Stomach (tissue), 9 donors: Measurements from ENCODE around the gene NDUFAF5. TPM values are rescaled to one million over a fixed set of nuclear protein-coding genes. Genes with fewer than 3 reads are reported as not detected.

Experiments
- DNase-seq, 2 donors: peaks; one replicate each; pipeline versions ENCODE4 v3.0.0 to v3.0.0-alpha.2; 2013 to 2019
- H3K27ac ChIP-seq, 5 donors: fragments of 200-600 bp in 4 of 5; sonication (generic) in 4 of 5; one replicate each; pipeline ENCODE4 v1.5.1; 2013 to 2019; ENCODE audit warnings: mild to moderate bottlenecking in 1 of 5, moderate library complexity in 1 of 5
- H3K27me3 ChIP-seq, 3 donors: fragments of 200-600 bp; sonication (generic); one replicate each; pipeline ENCODE4 v1.5.1; 2017 to 2019; ENCODE audit warnings: mixed run types in 1 of 3
- H3K36me3 ChIP-seq, 4 donors: fragments of 200-600 bp; sonication (generic); 1 replicate in 3 of 4; 2 replicates in 1 of 4; pipeline ENCODE4 v1.5.1; 2016 to 2019
- H3K4me1 ChIP-seq, 4 donors: fragments of 200-600 bp; sonication (generic); one replicate each; pipeline ENCODE4 v1.5.1; 2016 to 2019
- H3K4me3 ChIP-seq, 4 donors: fragments of 200-600 bp; sonication (generic) in 3 of 4; one replicate each; pipeline ENCODE4 v1.5.1; 2016 to 2019; ENCODE audit warnings: mild to moderate bottlenecking in 1 of 4
- H3K9me3 ChIP-seq, 4 donors: fragments of 200-600 bp; sonication (generic); one replicate each; pipeline ENCODE4 v1.5.1; 2016 to 2019
- EP300 ChIP-seq: sonication (generic); formaldehyde crosslinking; IDR thresholded peaks from one replicate; pipeline ENCODE4 v1.6.1; 2017; ENCODE audit warnings: antibody characterized with exemption
- POLR2A ChIP-seq, 4 donors: fragments of 450-650 bp; IDR thresholded peaks; one replicate each; pipeline ENCODE4 v1.6.1; 2016; ENCODE audit warnings: antibody characterized with exemption in 4 of 4, control low read depth in 2 of 4, mild to moderate bottlenecking in 1 of 4, moderate library complexity in 1 of 4
- POLR2AphosphoS5 ChIP-seq, 3 donors: sonication (generic); formaldehyde crosslinking; IDR thresholded peaks; one replicate each; pipeline ENCODE4 v1.6.1; 2016; ENCODE audit warnings: antibody characterized with exemption in 3 of 3
- WGBS, 5 donors: extraction: QIAGEN DNeasy Blood & Tissue Kit in 3 of 5; methylation state at CpG; one replicate each; pipeline versions ENCODE4 v1.1.5 to v1.1.7; 2013 to 2018; 5-methylcytosine and 5-hydroxymethylcytosine counted together
- intact Hi-C: fragments of 100-400 bp; cut with DNase I; formaldehyde crosslinking; loops from one replicate; pipeline ENCODE4 v1.15.1; 2023; ENCODE audit warnings: low total_unique reads
- polyA plus RNA-seq, 3 donors: library from polyadenylated mRNA; stranded (reverse); fragments of 200-250 nt; gene quantifications; one replicate each; pipeline ENCODE4 v1.2.3, GENCODE V29; 2013
- total RNA-seq, 5 donors: library from RNA; depleted of rRNA; stranded (reverse); fragments of >200 nt; gene quantifications; one replicate each; pipeline versions ENCODE4 v1.1.0 to v1.2.3, GENCODE V29; 2014 to 2016
- TF ChIP-seq, protein P1 (sequence below), 7 experiments: fragments of 450-650 bp in 4 of 7; fragments of 200-600 bp in 3 of 7; sonication (generic) in 3 of 7; IDR thresholded peaks; one replicate each; pipeline ENCODE4 v1.5.1; 2016 to 2019; ENCODE audit warnings: antibody characterized with exemption in 7 of 7, control low read depth in 2 of 7, mild to moderate bottlenecking in 1 of 7
- donor health status: healthy with polysubstance abuse.
- donor health status: Bipolar disorder and iron deficiency.
- donor health status: healthy.

Gene NDUFAF5
- total and polyA plus RNA-seq, 8 donors, result 2.3 to 51.8 (median 25.0) TPM

DNA sequence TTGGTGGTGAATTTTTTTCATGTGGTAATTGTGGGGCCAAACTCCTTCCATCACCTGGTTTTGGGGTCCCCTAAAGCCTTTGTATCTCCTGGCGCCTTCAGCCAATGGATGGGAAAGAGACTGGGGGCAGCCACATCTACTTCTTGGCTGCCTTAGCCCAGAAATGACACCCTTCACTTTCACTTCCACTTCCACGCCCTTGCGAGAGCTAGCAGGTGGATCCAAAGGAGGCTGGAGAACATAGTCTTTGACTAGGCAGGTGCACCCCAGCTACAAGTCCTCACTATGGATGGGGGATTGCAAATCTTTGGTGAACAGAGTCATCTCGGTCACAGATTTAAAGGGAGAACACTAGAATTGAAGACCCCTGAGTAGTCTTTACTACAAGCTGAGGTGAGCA lies 70.8 kb downstream of the NDUFAF5 start:
- TF ChIP-seq POLR2A (IDR thresholded peaks at IDR 0.05) (no peak), EP300 (no peak)
- no peaks in the 10 kb centered on the region for H3K36me3 ChIP-seq
- no peak overlapping the region for H3K27ac ChIP-seq
- H3K9me3 ChIP-seq, result no peaks in the 10 kb centered on the region
- intact Hi-C loops, result no loop called here
- H3K4me1 ChIP-seq, result peaks cover 0 to 18% (median 3%) of the 10 kb centered on the region in 4 donors
- WGBS, 5 donors, result 89 to 93% (median 91%) methylated on average over 4 of the region's 4 CpGs
- H3K4me3 ChIP-seq, result no peak overlapping the region
- no peak for DNase-seq
- H3K27me3 ChIP-seq, result no peaks in the 10 kb centered on the region

GRCh38 chr20:13856354-13856753 lies 71.5 kb downstream of the NDUFAF5 start:
- no peak overlapping the region for H3K4me3 ChIP-seq
- DNase-seq, result no peak
- WGBS, 5 donors, result 56 to 81% (median 75%) methylated on average over 4 of the region's 4 CpGs
- peaks cover 0 to 18% (median 3%) of the 10 kb centered on the region in 4 donors for H3K4me1 ChIP-seq
- H3K36me3 ChIP-seq, result no peaks in the 10 kb centered on the region
- TF ChIP-seq, protein P1, sequence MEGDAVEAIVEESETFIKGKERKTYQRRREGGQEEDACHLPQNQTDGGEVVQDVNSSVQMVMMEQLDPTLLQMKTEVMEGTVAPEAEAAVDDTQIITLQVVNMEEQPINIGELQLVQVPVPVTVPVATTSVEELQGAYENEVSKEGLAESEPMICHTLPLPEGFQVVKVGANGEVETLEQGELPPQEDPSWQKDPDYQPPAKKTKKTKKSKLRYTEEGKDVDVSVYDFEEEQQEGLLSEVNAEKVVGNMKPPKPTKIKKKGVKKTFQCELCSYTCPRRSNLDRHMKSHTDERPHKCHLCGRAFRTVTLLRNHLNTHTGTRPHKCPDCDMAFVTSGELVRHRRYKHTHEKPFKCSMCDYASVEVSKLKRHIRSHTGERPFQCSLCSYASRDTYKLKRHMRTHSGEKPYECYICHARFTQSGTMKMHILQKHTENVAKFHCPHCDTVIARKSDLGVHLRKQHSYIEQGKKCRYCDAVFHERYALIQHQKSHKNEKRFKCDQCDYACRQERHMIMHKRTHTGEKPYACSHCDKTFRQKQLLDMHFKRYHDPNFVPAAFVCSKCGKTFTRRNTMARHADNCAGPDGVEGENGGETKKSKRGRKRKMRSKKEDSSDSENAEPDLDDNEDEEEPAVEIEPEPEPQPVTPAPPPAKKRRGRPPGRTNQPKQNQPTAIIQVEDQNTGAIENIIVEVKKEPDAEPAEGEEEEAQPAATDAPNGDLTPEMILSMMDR (IDR thresholded peaks at IDR 0.05), result no peak
- no peak for TF ChIP-seq POLR2A (IDR thresholded peaks at IDR 0.05)
- no peak for TF ChIP-seq EP300
- TF ChIP-seq POLR2AphosphoS5 (IDR thresholded peaks at IDR 0.05), result no peak
- no peaks in the 10 kb centered on the region for H3K9me3 ChIP-seq
- H3K27ac ChIP-seq, result no peak overlapping the region
- intact Hi-C loops, result no loop called here
- H3K27me3 ChIP-seq, result no peaks in the 10 kb centered on the region

DNA sequence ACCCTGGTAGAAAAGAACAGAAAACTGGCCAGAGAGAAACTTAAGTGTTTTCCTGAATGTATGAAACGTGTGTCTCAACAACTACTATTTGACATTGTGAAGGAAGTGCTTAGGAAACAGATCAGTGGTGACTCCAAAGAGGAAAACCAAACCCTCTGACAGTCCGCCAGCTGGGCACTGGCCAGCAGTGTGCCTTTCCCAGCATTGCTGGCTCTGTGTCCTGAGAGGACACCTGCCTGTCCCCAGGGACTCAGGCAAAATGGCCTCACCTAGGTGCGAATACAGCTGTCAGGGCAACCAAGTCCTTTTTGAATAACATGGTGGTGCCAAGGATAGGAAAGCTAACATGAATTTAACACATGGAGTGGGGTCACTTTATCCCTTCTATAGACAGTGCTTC lies 72.5 kb downstream of the NDUFAF5 start:
- Histone ChIP-seq H3K9me3 (no peaks in the 10 kb centered on the region), H3K36me3 (no peaks in the 10 kb centered on the region), H3K4me3 (no peak overlapping the region), H3K4me1 (peaks cover 0 to 17% (median 3%) of the 10 kb centered on the region in 4 donors), H3K27ac (peak overlapping the region in 3 of 5 donors; percentile 4 to 54 (median 51)), H3K27me3 (no peaks in the 10 kb centered on the region)
- 46 to 59% (median 56%) methylated on average over 3 of the region's 3 CpGs for WGBS, 5 donors
- TF ChIP-seq POLR2AphosphoS5 (IDR thresholded peaks at IDR 0.05) (peak in 1 of 3 donors; percentile 64), EP300 (no peak), POLR2A (IDR thresholded peaks at IDR 0.05) (no peak)
- DNase-seq, result no peak
- intact Hi-C loops, result no loop called here

DNA sequence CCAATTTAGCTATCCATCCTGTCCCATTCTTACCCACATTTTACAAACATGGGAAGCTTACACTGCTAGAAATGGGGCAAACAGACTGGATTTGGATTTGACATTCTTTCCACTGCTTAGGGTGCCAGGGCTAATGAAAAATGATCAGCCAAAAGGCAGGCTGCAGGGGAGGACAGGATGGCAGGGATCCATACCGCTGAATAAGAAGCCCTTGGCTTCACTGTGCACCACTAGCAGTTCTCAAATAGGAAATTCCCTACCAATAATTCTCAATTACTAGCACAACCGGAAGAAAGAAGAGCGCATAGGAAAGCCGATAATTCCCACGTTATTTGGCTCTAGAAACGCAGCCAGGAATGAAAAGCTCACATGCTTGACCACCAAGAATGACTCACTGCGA lies 73.1 kb downstream of the NDUFAF5 start:
- Histone ChIP-seq H3K4me3 (no peak overlapping the region), H3K27me3 (no peaks in the 10 kb centered on the region), H3K4me1 (peaks cover 0 to 13% (median 3%) of the 10 kb centered on the region in 4 donors), H3K36me3 (no peaks in the 10 kb centered on the region), H3K27ac (peak overlapping the region in 2 of 5 donors; percentile 51 to 54), H3K9me3 (no peaks in the 10 kb centered on the region)
- intact Hi-C loops, result no loop called here
- TF ChIP-seq, protein P1 (IDR thresholded peaks at IDR 0.05), result no peak
- TF ChIP-seq EP300, result no peak
- TF ChIP-seq POLR2A (IDR thresholded peaks at IDR 0.05), result no peak
- no peak for TF ChIP-seq POLR2AphosphoS5 (IDR thresholded peaks at IDR 0.05)
- DNase-seq, result no peak
- WGBS, 5 donors, result 74 to 91% (median 83%) methylated on average over 7 of the region's 7 CpGs

GRCh38 chr20:13858439-13858838 lies 73.6 kb downstream of the NDUFAF5 start:
- Histone ChIP-seq H3K9me3 (no peaks in the 10 kb centered on the region), H3K36me3 (no peaks in the 10 kb centered on the region), H3K27ac (peak overlapping the region in 1 of 5 donors; percentile 51), H3K4me1 (peaks cover 0 to 13% (median 3%) of the 10 kb centered on the region in 4 donors), H3K27me3 (no peaks in the 10 kb centered on the region), H3K4me3 (no peak overlapping the region)
- DNase-seq, result no peak
- TF ChIP-seq, protein P1 (IDR thresholded peaks at IDR 0.05), result no peak
- WGBS, 5 donors, result 90 to 93% (median 92%) methylated on average over 5 of the region's 5 CpGs
- intact Hi-C loops, result no loop called here
